Fibroblast of upper back skin (primary cell): Measurements from ENCODE around the gene KRTAP2-4.
A peak's percentile ranks its signal among the peaks of the same experiment; 100 is the strongest.
"Not testable (repeated sequence)": the region's sequence is repeated elsewhere in the genome, so short reads cannot be mapped to it uniquely, and the experiment has no call there.

Experiments used
- DNase-seq: peaks from one replicate; pipeline ENCODE4 v3.0.0-alpha.2; 2013

KRTAP2-4 gene

GRCh38 chr17:41065829-41066624 is at the start of gene KRTAP2-4:
Gene KRTAP2-4 (minus strand): TSS chr17:41065879. CDS start chr17:41065845, 34 bp downstream.
- DNase-seq: peak; percentile 92

- no peak for DNase-seq
These were observed 45.6 kb upstream of the KRTAP2-4 start for GRCh38 chr17:41111151-41111885.

GRCh38 chr17:41108728-41109386 is 43.2 kb upstream of the KRTAP2-4 start:
- not testable (repeated sequence) for DNase-seq

GRCh38 chr17:41107941-41108450 is 42.3 kb upstream of the KRTAP2-4 start:
- no peak for DNase-seq

- not testable (repeated sequence) for DNase-seq
These were observed 39.7 kb upstream of the KRTAP2-4 start, which contains the start of gene KRTAP4-9 for GRCh38 chr17:41105347-41105746. Gene KRTAP4-9 (plus strand): TSS chr17:41105389. CDS start chr17:41105389, 0 bp downstream.

- peak; percentile 83 for DNase-seq
These were observed 38.8 kb upstream of the KRTAP2-4 start for GRCh38 chr17:41104386-41105038.

GRCh38 chr17:41103896-41104295 is 38.2 kb upstream of the KRTAP2-4 start:
- DNase-seq: no peak

GRCh38 chr17:41101586-41102259 is 36.0 kb upstream of the KRTAP2-4 start, which contains the start of gene KRTAP4-16:
Gene KRTAP4-16 (minus strand): TSS chr17:41102209. CDS start chr17:41102209, 0 bp downstream.
- peak; percentile 16 for DNase-seq

- DNase-seq: peak; percentile 81
These were observed 34.2 kb upstream of the KRTAP2-4 start for GRCh38 chr17:41099682-41100480.

- peak; percentile 65 for DNase-seq
These were observed 32.8 kb upstream of the KRTAP2-4 start for GRCh38 chr17:41098481-41098880.

GRCh38 chr17:41098042-41098441 is 32.4 kb upstream of the KRTAP2-4 start, which contains the start of gene KRTAP4-8:
Gene KRTAP4-8 (minus strand): TSS chr17:41098142. CDS start chr17:41098084, 58 bp downstream.
- no peak for DNase-seq

- no peak for DNase-seq
These were observed 30.4 kb upstream of the KRTAP2-4 start for GRCh38 chr17:41096055-41096454.

GRCh38 chr17:41088760-41089352 is 23.2 kb upstream of the KRTAP2-4 start:
- DNase-seq: not testable (repeated sequence)

- not testable (repeated sequence) for DNase-seq
These were observed 18.6 kb upstream of the KRTAP2-4 start, which contains the start of gene KRTAP4-7 for GRCh38 chr17:41084100-41084856. Gene KRTAP4-7 (plus strand): TSS chr17:41084150. CDS start chr17:41084207, 57 bp downstream.

- DNase-seq: peak; percentile 74
These were observed 17.7 kb upstream of the KRTAP2-4 start for GRCh38 chr17:41083427-41083826.

- DNase-seq: no peak
These were observed 16.9 kb upstream of the KRTAP2-4 start for GRCh38 chr17:41082626-41083025.

GRCh38 chr17:41076788-41077187 is 11.1 kb upstream of the KRTAP2-4 start:
- no peak for DNase-seq

GRCh38 chr17:41073676-41074075 is 8.0 kb upstream of the KRTAP2-4 start:
- no peak for DNase-seq

GRCh38 chr17:41071606-41072360 is 6.1 kb upstream of the KRTAP2-4 start:
- no peak for DNase-seq
